ENCODE measurements around the gene LSAMP.

Gene LSAMP

GRCh38 chr3:115999613-116000012, 445.7 kb downstream of the LSAMP start:
- DNase-seq = no peak

- DNase-seq = no peak
These were observed 446.2 kb downstream of the LSAMP start for GRCh38 chr3:115999001-115999585.

GRCh38 chr3:115996420-115997108, 448.7 kb downstream of the LSAMP start:
- no peak for DNase-seq

GRCh38 chr3:115990669-115991068, 454.6 kb downstream of the LSAMP start:
- no peak for DNase-seq

- no peak for DNase-seq
These were observed 455.4 kb downstream of the LSAMP start for GRCh38 chr3:115989684-115990421.

- DNase-seq = no peak
These were observed 458.6 kb downstream of the LSAMP start for GRCh38 chr3:115986555-115987207.

GRCh38 chr3:115982629-115983028, 462.7 kb downstream of the LSAMP start:
- DNase-seq = no peak

GRCh38 chr3:115982108-115982507, 463.2 kb downstream of the LSAMP start:
- DNase-seq = no peak

- DNase-seq = no peak
These were observed 464.6 kb downstream of the LSAMP start for GRCh38 chr3:115980709-115981108.

- no peak for DNase-seq
These were observed 467.4 kb downstream of the LSAMP start for GRCh38 chr3:115977866-115978265.

GRCh38 chr3:115975796-115976195, 469.5 kb downstream of the LSAMP start:
- no peak for DNase-seq

GRCh38 chr3:115975353-115975752, 469.9 kb downstream of the LSAMP start:
- no peak for DNase-seq

- DNase-seq = no peak
These were observed 470.3 kb downstream of the LSAMP start for GRCh38 chr3:115974940-115975339.

- no peak for DNase-seq
These were observed 476.4 kb downstream of the LSAMP start for GRCh38 chr3:115968871-115969270.

- DNase-seq = no peak
These were observed 483.9 kb downstream of the LSAMP start for GRCh38 chr3:115961380-115961779.

- DNase-seq = no peak
These were observed 484.5 kb downstream of the LSAMP start for GRCh38 chr3:115960799-115961198.

- no peak for DNase-seq
These were observed 486.8 kb downstream of the LSAMP start for GRCh38 chr3:115958526-115958925.

- no peak for DNase-seq
These were observed 498.0 kb downstream of the LSAMP start for GRCh38 chr3:115947325-115947724.

GRCh38 chr3:115943579-115943978, 501.7 kb downstream of the LSAMP start:
- no peak for DNase-seq

- no peak for DNase-seq
These were observed 508.2 kb downstream of the LSAMP start for GRCh38 chr3:115937054-115937453.

- DNase-seq = no peak
These were observed 512.5 kb downstream of the LSAMP start for GRCh38 chr3:115932807-115933206.

GRCh38 chr3:115931581-115931980, 513.7 kb downstream of the LSAMP start:
- DNase-seq = no peak

GRCh38 chr3:115930922-115931321, 514.4 kb downstream of the LSAMP start:
- DNase-seq = no peak

- DNase-seq = no peak
These were observed 515.1 kb downstream of the LSAMP start for GRCh38 chr3:115930168-115930567.

Measured in NK-92 treated with Interleukin-12 subunit alpha and Interleukin-12 subunit beta, amount 100 ng/mL, for 24 hours (cell line).